ENCODE measurements around the gene PTPN13.
"Not testable (repeated sequence)": the region's sequence is repeated elsewhere in the genome, so short reads cannot be mapped to it uniquely, and the experiment has no call there.

The PTPN13 gene

GRCh38 chr4:86717651-86718050 is 123.5 kb downstream of the PTPN13 start:
- Mint-ChIP-seq H3K27ac (no peak overlapping the region), H3K36me3 (ENCODE audit: low read depth) (peaks cover 60% of the 10 kb centered on the region)

GRCh38 chr4:86718152-86718551 is 124.0 kb downstream of the PTPN13 start:
- peaks cover 65% of the 10 kb centered on the region for H3K36me3 Mint-ChIP-seq (ENCODE audit: low read depth)
- DNase-seq, result no peak
- no peaks in the 10 kb centered on the region for H3K4me1 Mint-ChIP-seq
- no peak for TF ChIP-seq CTCF (IDR thresholded peaks at IDR 0.05)
- H3K27me3 Mint-ChIP-seq (ENCODE audit: low read depth, poor library complexity), result no peaks in the 10 kb centered on the region
- no peak overlapping the region for H3K27ac Mint-ChIP-seq
- no peak overlapping the region for H3K4me3 Mint-ChIP-seq
- peaks cover 14% of the 10 kb centered on the region for H3K9me3 Mint-ChIP-seq

More at GRCh38 chr4:86717651-86718050, 123.5 kb downstream of the PTPN13 start:
- Mint-ChIP-seq H3K27me3 (ENCODE audit: low read depth, poor library complexity) (no peaks in the 10 kb centered on the region), H3K4me3 (no peak overlapping the region), H3K4me1 (no peaks in the 10 kb centered on the region), H3K9me3 (peaks cover 12% of the 10 kb centered on the region)
- no peak for TF ChIP-seq CTCF (IDR thresholded peaks at IDR 0.05)
- DNase-seq, result no peak

GRCh38 chr4:86719149-86719548 is 125.0 kb downstream of the PTPN13 start:
- not testable (repeated sequence) for H3K27me3 Mint-ChIP-seq (ENCODE audit: low read depth, poor library complexity); H3K27ac Mint-ChIP-seq; DNase-seq; H3K4me1 Mint-ChIP-seq; H3K4me3 Mint-ChIP-seq
- H3K36me3 Mint-ChIP-seq (ENCODE audit: low read depth), result peaks cover 75% of the 10 kb centered on the region
- H3K9me3 Mint-ChIP-seq, result peaks cover 24% of the 10 kb centered on the region

GRCh38 chr4:86720508-86721068 is 126.5 kb downstream of the PTPN13 start:
- Mint-ChIP-seq H3K4me1 (no peaks in the 10 kb centered on the region), H3K36me3 (ENCODE audit: low read depth) (peaks cover 89% of the 10 kb centered on the region), H3K27ac (no peak overlapping the region), H3K27me3 (ENCODE audit: low read depth, poor library complexity) (no peaks in the 10 kb centered on the region), H3K9me3 (peaks cover 39% of the 10 kb centered on the region), H3K4me3 (no peak overlapping the region)
- no peak for DNase-seq
- no peak for TF ChIP-seq CTCF (IDR thresholded peaks at IDR 0.05)

- no peak overlapping the region for H3K27ac Mint-ChIP-seq
- H3K4me3 Mint-ChIP-seq, result no peak overlapping the region
- peaks cover 97% of the 10 kb centered on the region for H3K36me3 Mint-ChIP-seq (ENCODE audit: low read depth)
- H3K4me1 Mint-ChIP-seq, result no peaks in the 10 kb centered on the region
- peaks cover 47% of the 10 kb centered on the region for H3K9me3 Mint-ChIP-seq
- no peak for DNase-seq
- no peaks in the 10 kb centered on the region for H3K27me3 Mint-ChIP-seq (ENCODE audit: low read depth, poor library complexity)
- TF ChIP-seq CTCF (IDR thresholded peaks at IDR 0.05), result no peak
Measured at GRCh38 chr4:86721412-86721811, 127.3 kb downstream of the PTPN13 start.

GRCh38 chr4:86730310-86730709 is 136.2 kb downstream of the PTPN13 start:
- no peak overlapping the region for H3K27ac Mint-ChIP-seq

More at GRCh38 chr4:86730310-86730709, 136.2 kb downstream of the PTPN13 start:
- Mint-ChIP-seq H3K27me3 (ENCODE audit: low read depth, poor library complexity) (no peaks in the 10 kb centered on the region), H3K4me3 (no peak overlapping the region), H3K9me3 (peaks cover 55% of the 10 kb centered on the region), H3K4me1 (no peaks in the 10 kb centered on the region), H3K36me3 (ENCODE audit: low read depth) (peaks cover 90% of the 10 kb centered on the region)
- DNase-seq, result peak; percentile 5
- no peak for TF ChIP-seq CTCF (IDR thresholded peaks at IDR 0.05)

Data from nephron progenitor cell (in vitro differentiated cells).